Astrocyte of the spinal cord (primary cell): ENCODE results near the gene DENND11.

Experiments used
- DNase-seq: peaks from one replicate; pipeline ENCODE4 v3.0.0; 2011; ENCODE audit warnings: low read depth, low spot score
- H3K4me3 ChIP-seq: 2 replicates; pipeline ENCODE4 v1.5.1; 2011; ENCODE audit warnings: low read depth, mild to moderate bottlenecking, low read length, moderate library complexity
- in situ Hi-C: cut with HindIII; loops from 2 replicates; pipeline ENCODE4 v1.10.0; 2017; ENCODE audit warnings: low sequenced_read_pairs
- TF ChIP-seq, protein P1 (sequence below): IDR thresholded peaks from 2 replicates; pipeline ENCODE4 v1.5.1; 2012; ENCODE audit warnings: low read depth, mild to moderate bottlenecking, low read length, inconsistent platforms

DENND11 gene

DNA sequence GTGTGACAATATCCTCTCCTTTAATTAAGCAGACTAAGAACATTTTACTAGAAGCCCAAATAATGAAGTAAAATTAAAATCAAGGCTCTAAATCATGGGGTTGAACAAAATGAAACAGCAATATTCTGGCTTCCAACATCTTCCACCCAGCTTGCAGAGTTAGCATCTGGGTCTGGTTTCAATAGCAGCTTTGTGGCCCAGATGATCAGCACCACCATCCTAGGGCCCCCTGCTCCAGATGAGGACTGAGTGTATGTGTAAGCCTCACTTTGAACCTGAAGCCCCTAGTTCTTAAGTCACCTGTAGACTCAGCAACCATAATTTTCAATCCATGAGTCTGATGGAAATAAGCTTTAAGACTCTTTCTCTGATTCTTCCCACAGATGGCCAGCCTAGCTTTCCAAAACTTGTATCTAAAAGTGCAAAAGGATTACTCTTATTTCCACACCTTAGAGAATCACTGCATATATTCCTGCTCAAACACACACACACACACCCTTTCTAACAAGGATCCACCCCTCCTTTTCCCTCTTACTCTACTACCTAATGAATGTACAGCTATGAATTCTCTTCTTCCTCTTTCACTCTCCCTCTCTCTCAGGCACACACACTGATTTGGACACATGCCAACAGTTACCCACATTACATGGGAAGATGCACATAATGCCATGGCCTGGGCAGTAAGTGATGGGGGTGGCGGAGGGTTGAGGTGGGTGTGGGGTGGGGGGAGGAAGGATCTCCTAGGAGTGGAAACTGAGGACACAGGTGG, 3.5 kb downstream of the DENND11 start:
- in situ Hi-C loops: no loop called here
- TF ChIP-seq, protein P1, sequence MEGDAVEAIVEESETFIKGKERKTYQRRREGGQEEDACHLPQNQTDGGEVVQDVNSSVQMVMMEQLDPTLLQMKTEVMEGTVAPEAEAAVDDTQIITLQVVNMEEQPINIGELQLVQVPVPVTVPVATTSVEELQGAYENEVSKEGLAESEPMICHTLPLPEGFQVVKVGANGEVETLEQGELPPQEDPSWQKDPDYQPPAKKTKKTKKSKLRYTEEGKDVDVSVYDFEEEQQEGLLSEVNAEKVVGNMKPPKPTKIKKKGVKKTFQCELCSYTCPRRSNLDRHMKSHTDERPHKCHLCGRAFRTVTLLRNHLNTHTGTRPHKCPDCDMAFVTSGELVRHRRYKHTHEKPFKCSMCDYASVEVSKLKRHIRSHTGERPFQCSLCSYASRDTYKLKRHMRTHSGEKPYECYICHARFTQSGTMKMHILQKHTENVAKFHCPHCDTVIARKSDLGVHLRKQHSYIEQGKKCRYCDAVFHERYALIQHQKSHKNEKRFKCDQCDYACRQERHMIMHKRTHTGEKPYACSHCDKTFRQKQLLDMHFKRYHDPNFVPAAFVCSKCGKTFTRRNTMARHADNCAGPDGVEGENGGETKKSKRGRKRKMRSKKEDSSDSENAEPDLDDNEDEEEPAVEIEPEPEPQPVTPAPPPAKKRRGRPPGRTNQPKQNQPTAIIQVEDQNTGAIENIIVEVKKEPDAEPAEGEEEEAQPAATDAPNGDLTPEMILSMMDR: no peak
- no peak for DNase-seq
- H3K4me3 ChIP-seq: no peak overlapping the region

DNA sequence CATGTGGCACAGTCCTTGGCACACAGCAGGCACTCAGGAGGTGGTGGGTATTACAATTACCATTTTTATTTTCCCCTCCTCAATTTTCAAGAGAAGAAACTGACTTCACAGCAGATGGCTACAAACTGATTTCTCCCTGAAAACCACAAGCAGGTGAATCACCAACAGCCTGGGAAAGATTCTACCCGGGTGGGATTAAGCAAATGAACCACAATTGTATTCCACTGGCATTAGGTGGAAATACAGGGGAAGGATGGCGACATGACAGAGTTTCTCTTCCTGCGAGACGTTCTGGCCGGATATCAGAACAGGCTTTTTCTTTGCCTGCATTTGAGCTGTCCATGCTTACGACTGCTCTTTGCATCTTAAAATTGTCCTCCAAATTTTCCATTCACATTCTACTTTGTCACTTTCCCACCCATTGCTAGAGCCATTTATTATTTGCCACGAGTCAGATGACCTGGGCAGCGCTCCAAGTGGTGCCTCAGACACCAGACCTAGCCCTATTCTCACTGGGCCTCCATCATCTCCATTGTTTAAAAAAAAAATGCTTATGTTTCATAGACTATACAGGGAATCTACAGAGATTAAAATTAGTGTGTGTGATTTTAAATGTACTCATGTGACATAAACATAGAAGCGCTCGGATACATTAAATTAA, 4.6 kb downstream of the DENND11 start:
- no peak overlapping the region for H3K4me3 ChIP-seq
- in situ Hi-C loops: no loop called here
- TF ChIP-seq, protein P1: no peak
- peak; percentile 76 for DNase-seq

DNA sequence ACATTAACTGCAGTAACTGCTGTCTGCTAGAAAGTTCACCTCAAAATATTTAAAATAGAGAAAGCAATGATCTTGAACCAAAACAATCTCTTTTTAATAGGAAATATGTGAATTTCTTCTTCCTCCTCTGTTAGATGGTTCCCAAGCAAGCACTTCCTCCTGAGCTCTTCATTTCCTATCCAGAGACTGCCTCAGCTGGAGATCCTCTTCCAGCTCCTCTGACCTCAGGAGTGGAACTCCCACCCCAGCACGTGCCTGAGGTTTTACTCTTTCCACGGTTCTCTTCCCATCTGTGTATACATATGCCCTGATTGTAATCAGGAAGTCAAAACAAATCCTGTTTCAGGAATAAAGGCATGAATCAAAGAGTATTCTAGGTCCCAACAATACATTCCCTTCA, 5.6 kb downstream of the DENND11 start:
- DNase-seq: no peak
- in situ Hi-C loops: no loop called here
- TF ChIP-seq, protein P1: no peak
- H3K4me3 ChIP-seq: no peak overlapping the region

DNA sequence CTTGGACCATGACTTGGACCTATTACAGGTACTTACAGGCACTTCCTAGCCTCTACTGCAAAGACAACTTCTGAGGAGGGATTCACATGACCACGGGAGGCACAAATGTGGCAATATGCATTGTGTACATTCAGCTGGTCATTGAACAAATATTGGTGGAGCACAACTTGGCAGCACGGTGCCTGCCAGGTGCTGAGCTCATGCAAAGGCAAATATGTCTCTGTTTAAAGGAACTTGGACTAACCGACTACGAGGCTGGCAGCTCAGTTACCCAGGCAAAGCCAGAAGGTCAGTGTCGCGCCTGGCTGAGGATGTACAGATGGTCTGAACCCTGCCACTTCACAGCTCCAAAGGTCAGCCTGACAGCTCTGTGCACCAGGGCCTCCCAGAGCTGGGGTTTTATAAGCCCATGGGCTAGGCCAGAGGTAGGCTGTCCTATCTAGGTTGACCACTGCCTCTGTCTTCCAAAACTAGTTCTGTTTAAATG, 6.1 kb downstream of the DENND11 start:
- TF ChIP-seq, protein P1: no peak
- no peak overlapping the region for H3K4me3 ChIP-seq
- in situ Hi-C loops: no loop called here
- DNase-seq: no peak

DNA sequence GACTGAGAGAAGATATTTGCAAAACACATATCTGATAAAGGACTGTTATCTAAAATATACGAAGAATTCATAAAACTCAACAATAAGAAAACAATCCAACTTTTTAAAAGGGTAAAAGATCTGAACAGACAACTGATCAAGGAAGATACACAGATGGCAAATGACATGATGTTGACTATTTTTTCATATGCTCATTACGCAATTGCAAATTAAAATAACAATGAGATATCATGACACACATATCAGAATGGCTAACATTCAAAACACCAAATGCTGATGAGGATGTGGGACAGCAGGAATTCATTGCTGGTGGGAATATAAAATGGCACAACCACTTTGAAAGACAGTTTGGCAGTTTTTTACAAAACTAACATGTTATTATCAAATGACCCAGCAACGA, 8.9 kb downstream of the DENND11 start:
- TF ChIP-seq, protein P1: no peak
- no peak for DNase-seq
- in situ Hi-C loops: no loop called here
- no peak overlapping the region for H3K4me3 ChIP-seq

DNA sequence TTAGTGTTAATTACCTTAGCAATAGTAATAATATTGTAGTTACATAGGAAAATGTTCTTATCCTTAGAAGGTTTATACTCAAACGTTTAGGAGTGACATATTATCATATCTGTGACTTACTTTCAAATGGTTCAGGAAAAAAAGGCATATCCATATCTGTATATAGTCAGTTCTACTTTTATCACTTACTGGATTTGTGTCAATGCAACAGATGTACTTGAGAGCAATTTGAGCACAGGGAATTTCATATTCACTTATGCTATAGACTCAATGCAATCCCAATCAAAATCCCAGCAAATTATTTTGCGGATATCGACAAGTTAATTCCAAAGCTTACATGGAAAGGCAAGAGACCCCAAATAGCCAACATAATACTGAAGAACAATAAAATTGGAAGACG, 10.0 kb downstream of the DENND11 start:
- in situ Hi-C loops: no loop called here

More for the DNA sequence above, 10.0 kb downstream of the DENND11 start:
- TF ChIP-seq, protein P1: no peak
- DNase-seq: no peak
- H3K4me3 ChIP-seq: no peak overlapping the region
